ENCODE measurements around the gene ZDHHC16. TPM values are rescaled to one million over a fixed set of nuclear protein-coding genes. Genes with fewer than 3 reads are reported as not detected.

ZDHHC16 gene
- total RNA-seq, 2 donors from 2014 or later, result 31.4 to 57.0 TPM

GRCh38 chr10:97485647-97486281 lies 39.8 kb downstream of the ZDHHC16 start:
- H3K27me3 ChIP-seq, result no peaks in the 10 kb centered on the region
- no peaks in the 10 kb centered on the region for H3K9me3 ChIP-seq
- intact Hi-C loops (cut with DNase I), result no loop called here
- no peaks in the 10 kb centered on the region for H3K4me1 ChIP-seq
- H3K4me3 ChIP-seq, result no peak overlapping the region
- DNase-seq, result no peak
- TF ChIP-seq, protein P1, sequence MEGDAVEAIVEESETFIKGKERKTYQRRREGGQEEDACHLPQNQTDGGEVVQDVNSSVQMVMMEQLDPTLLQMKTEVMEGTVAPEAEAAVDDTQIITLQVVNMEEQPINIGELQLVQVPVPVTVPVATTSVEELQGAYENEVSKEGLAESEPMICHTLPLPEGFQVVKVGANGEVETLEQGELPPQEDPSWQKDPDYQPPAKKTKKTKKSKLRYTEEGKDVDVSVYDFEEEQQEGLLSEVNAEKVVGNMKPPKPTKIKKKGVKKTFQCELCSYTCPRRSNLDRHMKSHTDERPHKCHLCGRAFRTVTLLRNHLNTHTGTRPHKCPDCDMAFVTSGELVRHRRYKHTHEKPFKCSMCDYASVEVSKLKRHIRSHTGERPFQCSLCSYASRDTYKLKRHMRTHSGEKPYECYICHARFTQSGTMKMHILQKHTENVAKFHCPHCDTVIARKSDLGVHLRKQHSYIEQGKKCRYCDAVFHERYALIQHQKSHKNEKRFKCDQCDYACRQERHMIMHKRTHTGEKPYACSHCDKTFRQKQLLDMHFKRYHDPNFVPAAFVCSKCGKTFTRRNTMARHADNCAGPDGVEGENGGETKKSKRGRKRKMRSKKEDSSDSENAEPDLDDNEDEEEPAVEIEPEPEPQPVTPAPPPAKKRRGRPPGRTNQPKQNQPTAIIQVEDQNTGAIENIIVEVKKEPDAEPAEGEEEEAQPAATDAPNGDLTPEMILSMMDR (IDR thresholded peaks at IDR 0.05), result no peak
- H3K27ac ChIP-seq, result no peak overlapping the region
- no peak overlapping the region for H3K9ac ChIP-seq (ENCODE audit: low read depth in 2 of 2, low read length in 2 of 2)
- H3K36me3 ChIP-seq, result no peaks in the 10 kb centered on the region

GRCh38 chr10:97490592-97490991 lies 44.6 kb downstream of the ZDHHC16 start:
- TF ChIP-seq, protein P1 (IDR thresholded peaks at IDR 0.05), result no peak
- Histone ChIP-seq H3K27me3 (no peaks in the 10 kb centered on the region), H3K4me3 (no peak overlapping the region), H3K9ac (ENCODE audit: low read depth in 2 of 2, low read length in 2 of 2) (no peak overlapping the region), H3K9me3 (no peaks in the 10 kb centered on the region), H3K36me3 (no peaks in the 10 kb centered on the region), H3K4me1 (no peaks in the 10 kb centered on the region), H3K27ac (no peak overlapping the region)
- intact Hi-C loops (cut with DNase I), result no loop called here
- DNase-seq, result no peak

GRCh38 chr10:97494151-97494550 lies 48.2 kb downstream of the ZDHHC16 start:
- Histone ChIP-seq H3K9ac (ENCODE audit: low read depth in 2 of 2, low read length in 2 of 2) (no peak overlapping the region), H3K36me3 (no peaks in the 10 kb centered on the region), H3K4me3 (no peak overlapping the region), H3K4me1 (peaks cover 5% of the 10 kb centered on the region), H3K27ac (no peak overlapping the region), H3K9me3 (no peaks in the 10 kb centered on the region), H3K27me3 (no peaks in the 10 kb centered on the region)
- intact Hi-C loops (cut with DNase I), result no loop called here
- TF ChIP-seq, protein P1 (IDR thresholded peaks at IDR 0.05), result no peak
- no peak for DNase-seq

- no peak overlapping the region for H3K27ac ChIP-seq
- no peaks in the 10 kb centered on the region for H3K9me3 ChIP-seq
- no peaks in the 10 kb centered on the region for H3K27me3 ChIP-seq
- no peak overlapping the region for H3K4me3 ChIP-seq
- H3K36me3 ChIP-seq, result no peaks in the 10 kb centered on the region
- DNase-seq, result no peak
- intact Hi-C loops (cut with DNase I), result no loop called here
- H3K4me1 ChIP-seq, result peaks cover 5% of the 10 kb centered on the region
- TF ChIP-seq, protein P1 (IDR thresholded peaks at IDR 0.05), result no peak
- H3K9ac ChIP-seq (ENCODE audit: low read depth in 2 of 2, low read length in 2 of 2), result no peak overlapping the region
Measured at GRCh38 chr10:97494863-97495506, 49.0 kb downstream of the ZDHHC16 start.

GRCh38 chr10:97497572-97498075 lies 51.6 kb downstream of the ZDHHC16 start:
- H3K4me3 ChIP-seq, result peak overlapping the region; percentile 96
- TF ChIP-seq, protein P1 (IDR thresholded peaks at IDR 0.05), result no peak
- intact Hi-C loops (cut with DNase I), result no loop called here
- H3K36me3 ChIP-seq, result no peaks in the 10 kb centered on the region
- no peaks in the 10 kb centered on the region for H3K27me3 ChIP-seq
- peak; percentile 88 for DNase-seq
- peak overlapping the region; percentile 70 to 96 for H3K9ac ChIP-seq (ENCODE audit: low read depth in 2 of 2, low read length in 2 of 2)
- no peaks in the 10 kb centered on the region for H3K9me3 ChIP-seq
- H3K27ac ChIP-seq, result peak overlapping the region; percentile 91
- H3K4me1 ChIP-seq, result peaks cover 5% of the 10 kb centered on the region
